Effector memory CD8-positive, alpha-beta T cell (primary cell): ENCODE measurements around the gene SLIT3.

ENCODE experiments used
- ATAC-seq: fragments of 150-1000 bp; cut with Tn5 transposase; replicated peaks from 2 replicates; pipeline ENCODE4 v1.10.0; 2021; ENCODE audit warnings: mild to moderate bottlenecking, moderate library complexity
- DNase-seq, 3 experiments: peaks; one replicate each; pipeline ENCODE4 v3.0.0; 2021
- H3K27ac Mint-ChIP-seq, 2 donors: one replicate each; pipeline ENCODE4 v1.8.0; 2022; ENCODE audit warnings: mild to moderate bottlenecking in 2 of 2, mixed read lengths in 2 of 2, moderate library complexity in 2 of 2
- H3K27me3 Mint-ChIP-seq, 2 donors: one replicate each; pipeline ENCODE4 v1.8.0; 2022; ENCODE audit warnings: mixed read lengths in 2 of 2
- H3K36me3 Mint-ChIP-seq: one replicate; pipeline ENCODE4 v1.8.0; 2022; ENCODE audit warnings: mild to moderate bottlenecking, moderate library complexity, mixed read lengths; ENCODE audit not compliant: insufficient read depth
- H3K4me1 Mint-ChIP-seq, 2 donors: one replicate each; pipeline ENCODE4 v1.8.0; 2022; ENCODE audit warnings: low read depth in 2 of 2, mixed read lengths in 2 of 2
- H3K4me3 Mint-ChIP-seq, 2 donors: one replicate each; pipeline ENCODE4 v1.8.0; 2022; ENCODE audit warnings: mild to moderate bottlenecking in 2 of 2, mixed read lengths in 2 of 2, moderate library complexity in 2 of 2
- H3K9me3 Mint-ChIP-seq, 2 donors: one replicate each; pipeline ENCODE4 v1.8.0; 2022; ENCODE audit warnings: mixed read lengths in 2 of 2

SLIT3 gene

GRCh38 chr5:169291877-169292276 lies 9.1 kb downstream of the SLIT3 start:
- Mint-ChIP-seq H3K4me1 (no peaks in the 10 kb centered on the region), H3K36me3 (no peaks in the 10 kb centered on the region), H3K27ac (no peak overlapping the region), H3K9me3 (no peaks in the 10 kb centered on the region), H3K27me3 (peaks cover 5 to 23% of the 10 kb centered on the region in 2 donors), H3K4me3 (no peak overlapping the region)
- ATAC-seq = no peak
- no peak for DNase-seq

- Mint-ChIP-seq H3K4me3 (no peak overlapping the region), H3K27me3 (peaks cover 5 to 23% of the 10 kb centered on the region in 2 donors)
- ATAC-seq = no peak
Measured at GRCh38 chr5:169290895-169291294, 10.0 kb downstream of the SLIT3 start.

GRCh38 chr5:169289520-169289919 lies 11.4 kb downstream of the SLIT3 start:
- H3K4me3 Mint-ChIP-seq = no peak overlapping the region
- no peak overlapping the region for H3K27ac Mint-ChIP-seq
- no peaks in the 10 kb centered on the region for H3K36me3 Mint-ChIP-seq
- peaks cover 5 to 23% of the 10 kb centered on the region in 2 donors for H3K27me3 Mint-ChIP-seq
- H3K4me1 Mint-ChIP-seq = no peaks in the 10 kb centered on the region
- no peak for DNase-seq
- H3K9me3 Mint-ChIP-seq = peaks cover 0 to 4% of the 10 kb centered on the region in 2 donors
- no peak for ATAC-seq

More at GRCh38 chr5:169290895-169291294, 10.0 kb downstream of the SLIT3 start:
- no peak for DNase-seq
- Mint-ChIP-seq H3K27ac (no peak overlapping the region), H3K4me1 (no peaks in the 10 kb centered on the region), H3K36me3 (no peaks in the 10 kb centered on the region), H3K9me3 (peaks cover 0 to 1% of the 10 kb centered on the region in 2 donors)

GRCh38 chr5:169288066-169288930 lies 12.6 kb downstream of the SLIT3 start:
- Mint-ChIP-seq H3K27ac (no peak overlapping the region), H3K4me1 (no peaks in the 10 kb centered on the region), H3K4me3 (no peak overlapping the region), H3K9me3 (peaks cover 0 to 4% of the 10 kb centered on the region in 2 donors), H3K36me3 (no peaks in the 10 kb centered on the region), H3K27me3 (peaks cover 16% of the 10 kb centered on the region in 2 donors)
- ATAC-seq = no peak
- DNase-seq = no peak

- H3K4me1 Mint-ChIP-seq = no peaks in the 10 kb centered on the region
- DNase-seq (no peak), ATAC-seq (no peak)
- no peak overlapping the region for H3K27ac Mint-ChIP-seq
- peaks cover 16 to 17% of the 10 kb centered on the region in 2 donors for H3K27me3 Mint-ChIP-seq
- H3K9me3 Mint-ChIP-seq = peaks cover 0 to 4% of the 10 kb centered on the region in 2 donors
- no peak overlapping the region for H3K4me3 Mint-ChIP-seq
- no peaks in the 10 kb centered on the region for H3K36me3 Mint-ChIP-seq
Measured at GRCh38 chr5:169287529-169287928, 13.4 kb downstream of the SLIT3 start.

- Mint-ChIP-seq H3K27me3 (peaks cover 16 to 17% of the 10 kb centered on the region in 2 donors), H3K4me3 (no peak overlapping the region), H3K27ac (no peak overlapping the region), H3K36me3 (no peaks in the 10 kb centered on the region), H3K9me3 (peaks cover 0 to 4% of the 10 kb centered on the region in 2 donors), H3K4me1 (no peaks in the 10 kb centered on the region)
- no peak for DNase-seq
- no peak for ATAC-seq
Measured at GRCh38 chr5:169286572-169287300, 14.2 kb downstream of the SLIT3 start.

GRCh38 chr5:169283887-169284286 lies 17.1 kb downstream of the SLIT3 start:
- no peak for ATAC-seq
- DNase-seq = no peak

GRCh38 chr5:169281625-169282024 lies 19.3 kb downstream of the SLIT3 start:
- Mint-ChIP-seq H3K9me3 (peaks cover 0 to 4% of the 10 kb centered on the region in 2 donors), H3K27me3 (peaks cover 0 to 12% of the 10 kb centered on the region in 2 donors), H3K36me3 (no peaks in the 10 kb centered on the region), H3K4me1 (no peaks in the 10 kb centered on the region), H3K4me3 (no peak overlapping the region), H3K27ac (no peak overlapping the region)
- ATAC-seq (no peak), DNase-seq (no peak)

More at GRCh38 chr5:169283887-169284286, 17.1 kb downstream of the SLIT3 start:
- no peaks in the 10 kb centered on the region for H3K4me1 Mint-ChIP-seq
- H3K27ac Mint-ChIP-seq = no peak overlapping the region
- no peak overlapping the region for H3K4me3 Mint-ChIP-seq
- no peaks in the 10 kb centered on the region for H3K36me3 Mint-ChIP-seq
- H3K9me3 Mint-ChIP-seq = peaks cover 0 to 4% of the 10 kb centered on the region in 2 donors
- H3K27me3 Mint-ChIP-seq = peaks cover 16 to 17% of the 10 kb centered on the region in 2 donors

GRCh38 chr5:169280696-169281095 lies 20.2 kb downstream of the SLIT3 start:
- Mint-ChIP-seq H3K4me3 (no peak overlapping the region), H3K4me1 (no peaks in the 10 kb centered on the region), H3K36me3 (no peaks in the 10 kb centered on the region), H3K9me3 (peaks cover 0 to under 1% of the 10 kb centered on the region in 2 donors), H3K27me3 (peaks cover 0 to 12% of the 10 kb centered on the region in 2 donors), H3K27ac (no peak overlapping the region)
- DNase-seq (no peak), ATAC-seq (no peak)

GRCh38 chr5:169280286-169280685 lies 20.7 kb downstream of the SLIT3 start:
- no peak overlapping the region for H3K27ac Mint-ChIP-seq
- H3K9me3 Mint-ChIP-seq = no peaks in the 10 kb centered on the region
- no peaks in the 10 kb centered on the region for H3K36me3 Mint-ChIP-seq
- H3K4me1 Mint-ChIP-seq = no peaks in the 10 kb centered on the region
- no peak overlapping the region for H3K4me3 Mint-ChIP-seq
- ATAC-seq = no peak
- peaks cover 0 to 12% of the 10 kb centered on the region in 2 donors for H3K27me3 Mint-ChIP-seq
- DNase-seq = no peak

GRCh38 chr5:169279125-169279524 lies 21.8 kb downstream of the SLIT3 start:
- Mint-ChIP-seq H3K27me3 (peaks cover 0 to 9% of the 10 kb centered on the region in 2 donors), H3K9me3 (no peaks in the 10 kb centered on the region), H3K4me3 (no peak overlapping the region), H3K27ac (no peak overlapping the region), H3K4me1 (no peaks in the 10 kb centered on the region), H3K36me3 (no peaks in the 10 kb centered on the region)
- ATAC-seq (no peak), DNase-seq (no peak)

GRCh38 chr5:169273881-169274280 lies 27.1 kb downstream of the SLIT3 start:
- Mint-ChIP-seq H3K9me3 (no peaks in the 10 kb centered on the region), H3K36me3 (no peaks in the 10 kb centered on the region), H3K27me3 (peaks cover 0 to 10% of the 10 kb centered on the region in 2 donors), H3K4me3 (no peak overlapping the region), H3K4me1 (no peaks in the 10 kb centered on the region), H3K27ac (no peak overlapping the region)
- ATAC-seq (no peak), DNase-seq (no peak)

- H3K4me1 Mint-ChIP-seq = no peaks in the 10 kb centered on the region
- no peak overlapping the region for H3K4me3 Mint-ChIP-seq
- no peaks in the 10 kb centered on the region for H3K9me3 Mint-ChIP-seq
- ATAC-seq (no peak), DNase-seq (no peak)
- no peak overlapping the region for H3K27ac Mint-ChIP-seq
- no peaks in the 10 kb centered on the region for H3K36me3 Mint-ChIP-seq
- peaks cover 0 to 11% of the 10 kb centered on the region in 2 donors for H3K27me3 Mint-ChIP-seq
Measured at GRCh38 chr5:169273451-169273850, 27.5 kb downstream of the SLIT3 start.
